NCI-H2227 treated with DMSO at 0.1 percent for 48 hours (cell line): Measurements from ENCODE around the gene EME2.

Experiments used
- DNase-seq: peaks from one replicate; lab custom pipeline; 2025; lab: John Stamatoyannopoulos, UW

Gene EME2

GRCh38 chr16:1745900-1746692, 26.5 kb upstream of the EME2 start:
- no peak for DNase-seq

- DNase-seq = no peak
Observed at GRCh38 chr16:1746693-1747195, 25.9 kb upstream of the EME2 start.

DNA sequence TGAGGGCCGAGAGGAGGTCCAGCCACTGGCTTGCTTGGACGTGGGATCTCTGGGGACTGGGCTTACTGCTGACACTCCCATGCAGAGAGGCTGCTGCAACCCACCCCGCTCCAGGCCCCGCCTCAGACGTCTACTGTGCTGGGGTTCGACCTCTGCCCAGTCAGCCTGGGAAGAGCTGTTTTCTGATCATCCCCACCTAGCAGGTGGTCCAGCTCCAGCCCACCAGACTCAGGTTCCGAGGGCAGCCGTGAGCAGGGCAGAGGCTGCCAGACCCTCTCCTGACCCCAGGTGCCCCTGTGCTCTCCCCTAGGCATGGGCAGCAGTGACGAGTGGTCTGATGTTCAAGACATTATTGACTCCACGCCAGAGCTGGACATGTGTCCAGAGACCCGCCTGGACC, 24.7 kb upstream of the EME2 start:
- no peak for DNase-seq

DNA sequence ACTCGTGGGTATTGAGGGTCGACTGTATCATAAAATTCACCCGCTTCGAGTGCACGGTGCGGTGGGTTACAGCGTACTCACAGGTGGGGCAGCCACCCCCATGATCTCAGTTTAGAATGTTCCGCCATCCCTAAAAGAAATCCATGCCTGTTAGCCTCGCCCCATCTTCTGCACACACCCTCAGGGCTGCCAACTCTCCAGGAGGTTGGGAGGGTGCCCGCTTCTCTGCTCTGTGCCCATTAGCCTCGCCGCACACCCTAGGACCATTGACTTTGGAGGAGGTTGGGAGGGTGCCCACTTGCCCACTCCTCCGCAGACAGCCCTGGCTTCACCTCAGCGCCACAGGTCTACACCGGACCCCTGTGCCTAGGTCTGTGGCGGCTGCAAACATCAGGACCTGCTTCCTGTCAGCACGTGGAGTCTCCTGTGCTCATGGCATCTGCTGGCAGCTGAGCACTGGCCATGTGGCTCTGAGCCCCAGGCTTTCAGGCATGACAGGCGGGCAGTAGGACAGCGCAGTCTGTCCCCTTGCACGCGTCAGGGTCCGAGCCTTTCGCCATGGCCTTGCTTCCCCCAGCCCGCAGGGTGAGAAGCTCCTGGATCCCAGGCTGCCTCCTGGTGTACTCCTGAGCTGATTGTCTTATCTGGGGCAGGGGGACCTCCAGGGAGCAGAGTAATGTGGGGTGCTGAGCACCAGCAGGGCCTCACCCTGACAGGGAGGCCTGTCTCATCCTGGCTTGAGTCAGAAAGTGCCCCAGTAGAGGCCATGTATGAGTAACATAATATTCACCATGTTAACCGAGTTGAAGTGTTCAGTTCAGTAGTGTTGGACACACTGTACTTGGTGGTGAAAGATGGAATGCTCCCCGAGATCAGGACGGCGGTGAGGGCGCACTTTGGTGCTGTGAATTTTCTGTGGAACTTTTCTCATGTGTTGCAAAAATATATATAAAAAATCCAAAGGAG, 23.2 kb upstream of the EME2 start:
- DNase-seq = no peak

DNA sequence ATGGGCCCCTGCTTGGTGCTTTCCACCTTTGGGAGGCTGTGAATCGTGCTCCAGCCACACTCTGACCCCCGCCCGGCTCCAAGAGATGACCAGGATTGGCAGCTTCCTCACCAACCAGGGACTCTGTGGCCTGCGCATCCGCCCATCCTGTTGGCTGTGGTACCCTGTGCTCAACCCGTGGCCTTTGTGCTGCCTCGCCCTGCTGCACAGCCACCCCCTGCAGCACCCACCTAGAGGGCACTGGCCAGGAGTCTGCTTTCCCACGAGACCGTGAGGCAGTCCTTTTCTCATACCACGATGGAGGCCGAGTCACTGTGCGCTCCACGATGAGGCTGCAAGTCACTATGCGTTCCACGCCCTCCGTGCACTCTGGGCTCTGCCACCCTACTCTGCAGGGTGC, 20.7 kb upstream of the EME2 start:
- DNase-seq = no peak

DNA sequence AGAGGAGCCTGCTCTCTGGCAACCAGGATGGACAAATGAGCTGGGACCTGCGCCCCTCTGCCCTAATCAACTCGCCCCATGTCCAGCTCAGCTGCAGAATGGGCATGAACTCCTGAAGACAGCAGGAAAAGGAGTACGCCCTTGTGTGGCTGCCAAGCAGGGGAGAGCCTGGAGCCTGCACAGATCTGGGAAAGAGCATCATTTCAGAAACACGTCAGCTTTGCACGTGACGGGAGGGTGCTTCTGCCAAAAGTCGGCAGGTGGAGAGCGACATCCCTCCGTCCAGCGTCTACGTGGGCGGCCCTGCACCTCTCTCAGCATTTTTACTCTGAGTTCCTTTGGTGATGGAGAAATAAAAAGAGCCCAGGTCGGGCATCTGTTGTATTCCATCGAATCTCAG, 19.8 kb upstream of the EME2 start:
- DNase-seq = no peak

- no peak for DNase-seq
Observed at GRCh38 chr16:1754204-1754603, 18.4 kb upstream of the EME2 start.

GRCh38 chr16:1757714-1758461, 14.7 kb upstream of the EME2 start:
- no peak for DNase-seq

GRCh38 chr16:1758923-1759322, 13.7 kb upstream of the EME2 start:
- DNase-seq = no peak

DNA sequence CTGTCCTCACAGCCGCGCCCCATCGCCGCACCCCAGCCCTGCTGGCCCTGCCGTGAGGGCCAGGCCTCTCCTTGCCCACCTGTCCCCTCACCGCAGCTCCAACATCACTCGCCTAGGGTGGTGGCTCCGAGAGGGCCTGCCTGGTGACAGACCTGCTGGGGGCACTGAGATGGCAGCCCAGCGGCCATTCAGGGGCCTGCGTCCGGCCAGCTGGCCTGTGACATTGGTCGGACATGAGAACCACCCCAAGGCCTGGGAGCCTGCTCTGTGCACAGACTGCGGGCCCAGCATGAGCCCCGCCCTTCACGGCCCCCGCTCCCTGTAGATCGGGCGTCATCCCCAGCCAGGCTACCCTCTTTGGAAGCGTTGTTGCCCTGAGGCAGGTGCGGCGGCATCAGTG, 13.1 kb upstream of the EME2 start:
- no peak for DNase-seq

DNA sequence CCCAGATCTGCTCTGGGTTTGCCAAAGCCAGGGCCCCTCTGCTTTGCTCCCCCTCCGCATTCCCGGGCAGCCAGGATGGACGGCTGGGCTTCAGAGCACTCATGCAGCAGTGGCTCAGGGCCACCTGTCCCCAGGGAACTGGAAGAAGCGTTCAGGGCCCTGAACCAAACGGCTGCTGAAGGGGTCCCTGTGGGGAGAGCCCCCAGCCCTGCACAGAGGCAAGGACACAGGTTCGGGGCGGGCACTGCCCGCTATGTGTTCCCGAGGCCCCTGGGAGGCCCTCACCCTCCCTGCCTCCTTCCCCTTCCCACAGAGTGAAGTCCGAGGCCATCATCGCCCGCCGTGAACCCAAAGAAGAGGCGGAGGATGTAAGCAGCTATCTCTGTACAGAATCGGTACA, 11.7 kb upstream of the EME2 start:
- no peak for DNase-seq

DNA sequence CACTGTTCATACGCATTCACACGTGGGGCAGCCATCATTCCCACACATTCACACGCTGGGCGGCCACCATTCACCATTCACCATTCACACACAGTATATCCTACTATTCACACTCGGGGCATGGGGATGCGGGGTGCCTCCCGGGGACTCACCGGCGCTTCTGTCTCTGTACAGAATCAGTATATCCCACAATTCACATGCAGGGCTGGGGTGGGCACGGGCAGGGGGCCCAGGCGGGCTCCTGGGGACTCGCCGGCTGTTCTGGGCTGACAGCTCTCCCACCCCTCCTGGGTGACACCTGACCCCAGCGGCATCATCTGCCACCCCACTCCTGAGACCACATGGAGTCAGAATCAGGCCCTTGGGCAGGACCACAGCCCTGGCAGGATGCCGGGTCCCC, 10.9 kb upstream of the EME2 start:
- DNase-seq = no peak

DNA sequence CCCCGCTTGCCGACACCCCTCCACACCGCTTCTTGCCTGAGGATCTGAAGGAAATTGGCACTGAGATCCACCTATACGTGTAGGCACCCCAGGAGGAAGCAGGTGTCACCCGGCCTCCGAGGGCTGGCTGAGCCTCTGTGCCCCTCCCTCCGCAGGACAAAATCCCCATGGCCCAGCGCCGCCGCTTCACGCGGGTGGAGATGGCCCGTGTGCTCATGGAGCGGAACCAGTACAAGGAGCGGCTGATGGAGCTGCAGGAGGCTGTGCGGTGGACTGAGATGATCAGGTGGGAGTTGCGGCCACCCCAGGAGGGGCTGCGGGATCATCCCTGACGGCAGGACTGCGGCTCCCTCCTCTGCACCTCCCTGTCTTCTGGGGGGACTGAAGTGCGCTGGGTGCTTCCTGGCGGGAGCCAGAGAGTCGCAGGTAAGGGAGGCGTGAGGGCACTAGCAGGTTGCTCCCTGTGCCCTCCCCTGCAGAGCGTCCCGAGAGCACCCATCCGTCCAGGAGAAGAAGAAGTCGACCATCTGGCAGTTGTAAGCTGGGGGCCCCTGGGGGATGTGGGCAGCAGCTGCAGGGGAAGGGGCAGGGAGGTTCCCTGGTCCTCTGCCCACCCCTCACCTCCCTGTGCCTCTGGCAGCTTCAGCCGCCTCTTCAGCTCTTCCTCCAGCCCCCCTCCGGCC, 10.3 kb upstream of the EME2 start:
- DNase-seq = no peak

- no peak for DNase-seq
Observed at GRCh38 chr16:1762879-1763520, 9.6 kb upstream of the EME2 start.

- no peak for DNase-seq
Observed at GRCh38 chr16:1763521-1764511, 8.8 kb upstream of the EME2 start.

GRCh38 chr16:1764971-1765370, 7.6 kb upstream of the EME2 start:
- no peak for DNase-seq

DNA sequence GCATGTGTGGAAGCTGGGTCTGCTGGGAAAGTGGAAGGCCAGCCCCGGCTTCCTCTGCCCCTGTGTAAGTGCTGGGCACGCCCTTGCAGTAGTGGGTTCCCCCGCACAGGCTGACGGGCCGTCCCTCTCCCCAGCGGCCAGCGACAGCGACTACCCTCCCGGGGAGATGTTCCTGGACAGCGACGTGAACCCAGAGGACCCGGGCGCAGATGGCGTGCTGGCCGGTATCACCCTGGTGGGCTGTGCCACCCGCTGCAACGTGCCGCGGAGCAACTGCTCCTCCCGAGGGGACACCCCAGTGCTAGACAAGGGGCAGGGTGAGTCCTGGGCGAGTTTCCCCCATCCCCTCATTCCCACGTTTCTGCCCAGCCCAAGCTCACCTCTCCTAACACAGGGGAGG, 6.8 kb upstream of the EME2 start:
- no peak for DNase-seq

- no peak for DNase-seq
Observed at GRCh38 chr16:1766231-1766630, 6.4 kb upstream of the EME2 start.

DNA sequence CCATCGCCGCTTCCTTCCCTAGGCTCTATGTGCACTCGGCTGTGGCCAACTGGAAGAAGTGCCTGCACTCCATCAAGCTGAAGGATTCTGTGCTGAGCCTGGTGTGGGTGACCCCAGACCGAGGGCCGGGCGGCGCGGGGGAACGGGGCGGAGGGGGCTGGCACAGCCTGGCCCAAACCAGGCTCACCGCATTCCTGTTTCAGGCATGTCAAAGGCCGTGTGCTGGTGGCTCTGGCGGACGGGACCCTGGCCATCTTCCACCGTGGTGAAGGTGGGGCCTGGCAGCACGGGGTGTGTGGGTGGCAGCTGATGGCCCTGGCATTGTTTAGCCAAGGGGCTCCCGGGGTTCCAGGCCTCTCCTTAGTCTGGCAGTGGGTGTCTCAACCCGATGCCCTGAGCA, 5.9 kb upstream of the EME2 start:
- DNase-seq = no peak
